ENCODE results near the gene TMEM97. TPM values are rescaled to one million over a fixed set of nuclear protein-coding genes. Genes with fewer than 3 reads are reported as not detected.
A peak's percentile ranks its signal among the peaks of the same experiment; 100 is the strongest.

Gene TMEM97
- total RNA-seq (ENCODE audit: low replicate concordance): 126 and 136 TPM in 2 replicates

- TF ChIP-seq EZH2phosphoT487 (IDR thresholded peaks at IDR 0.05) (no peak), EZH2 (IDR thresholded peaks at IDR 0.05) (peak; percentile 24)
- no peaks in the 10 kb centered on the region for H3K36me3 ChIP-seq
- H3K27ac Mint-ChIP-seq: peak within 1 kb of the TSS; percentile 51
Measured at GRCh38 chr17:28318759-28319597, at the start of gene TMEM97. Gene TMEM97 (plus strand): TSS chr17:28319200. CDS start chr17:28319240, 40 bp downstream.

GRCh38 chr17:28270055-28270454 is 48.9 kb upstream of the TMEM97 start:
- Histone ChIP-seq H2AFZ (replicated peaks) (no peak overlapping the region), H4K20me1 (ENCODE audit: low read depth) (no peaks in the 10 kb centered on the region), H3K4me2 (no peak overlapping the region), H3K36me3 (no peaks in the 10 kb centered on the region), H3K9ac (no peak overlapping the region), H3K79me2 (ENCODE audit: low read depth) (no peaks in the 10 kb centered on the region), H3K27me3 (no peaks in the 10 kb centered on the region), H3K27ac (no peak overlapping the region), H3F3A (ENCODE audit: low read depth) (no peaks in the 10 kb centered on the region), H3K9me3 (ENCODE audit: low read depth) (no peaks in the 10 kb centered on the region), H3K4me3 (no peak overlapping the region), H3K4me1 (no peaks in the 10 kb centered on the region)
- Mint-ChIP-seq H3K4me3 (no peak overlapping the region), H3K4me1 (peaks cover 16% of the 10 kb centered on the region), H3K36me3 (peaks cover 2% of the 10 kb centered on the region), H3K27me3 (ENCODE audit: insufficient read depth, low read depth) (peaks cover 7% of the 10 kb centered on the region), H3K9me3 (peaks cover 41% of the 10 kb centered on the region), H3K27ac (no peak overlapping the region)
- DNase-seq (ENCODE audit: low spot score): no peak
- TF ChIP-seq EZH2phosphoT487 (IDR thresholded peaks at IDR 0.05): no peak
- TF ChIP-seq EZH2 (IDR thresholded peaks at IDR 0.05): no peak
- no peak for TF ChIP-seq CTCF (IDR thresholded peaks at IDR 0.05)

More at GRCh38 chr17:28318759-28319597, at the start of gene TMEM97:
- Histone ChIP-seq H3K4me2 (peak within 1 kb of the TSS; percentile 85), H4K20me1 (ENCODE audit: low read depth) (peaks cover 40% of the 10 kb centered on the region), H3K27ac (peak within 1 kb of the TSS; percentile 73), H2AFZ (replicated peaks) (peak within 1 kb of the TSS; percentile 62), H3K9me3 (ENCODE audit: low read depth) (no peaks in the 10 kb centered on the region), H3K79me2 (ENCODE audit: low read depth) (peaks cover 52% of the 10 kb centered on the region), H3K27me3 (no peaks in the 10 kb centered on the region), H3K4me1 (peaks cover 27% of the 10 kb centered on the region), H3K9ac (peak within 1 kb of the TSS; percentile 76), H3F3A (ENCODE audit: low read depth) (peaks cover 4% of the 10 kb centered on the region), H3K4me3 (peak within 1 kb of the TSS; percentile 80)
- no peaks in the 10 kb centered on the region for H3K27me3 Mint-ChIP-seq (ENCODE audit: insufficient read depth, low read depth)
- peak within 1 kb of the TSS; percentile 97 for H3K4me3 Mint-ChIP-seq
- peaks cover 11% of the 10 kb centered on the region for H3K36me3 Mint-ChIP-seq
- H3K4me1 Mint-ChIP-seq: peaks cover 46% of the 10 kb centered on the region
- DNase-seq (ENCODE audit: low spot score): peak; percentile 97
- H3K9me3 Mint-ChIP-seq: no peaks in the 10 kb centered on the region

GRCh38 chr17:28270926-28271325 is 48.1 kb upstream of the TMEM97 start:
- H4K20me1 ChIP-seq (ENCODE audit: low read depth): no peaks in the 10 kb centered on the region
- no peak overlapping the region for H2AFZ ChIP-seq (replicated peaks)
- no peaks in the 10 kb centered on the region for H3K27me3 ChIP-seq
- TF ChIP-seq CTCF (IDR thresholded peaks at IDR 0.05) (no peak), EZH2 (IDR thresholded peaks at IDR 0.05) (no peak), EZH2phosphoT487 (IDR thresholded peaks at IDR 0.05) (no peak)
- no peak for DNase-seq (ENCODE audit: low spot score)
- H3K4me2 ChIP-seq: no peak overlapping the region
- no peak overlapping the region for H3K27ac ChIP-seq
- Mint-ChIP-seq H3K4me3 (no peak overlapping the region), H3K27ac (no peak overlapping the region), H3K4me1 (peaks cover 23% of the 10 kb centered on the region), H3K27me3 (ENCODE audit: insufficient read depth, low read depth) (peaks cover 7% of the 10 kb centered on the region), H3K36me3 (no peaks in the 10 kb centered on the region), H3K9me3 (peaks cover 37% of the 10 kb centered on the region)
- no peak overlapping the region for H3K4me3 ChIP-seq
- no peaks in the 10 kb centered on the region for H3K36me3 ChIP-seq
- H3K79me2 ChIP-seq (ENCODE audit: low read depth): no peaks in the 10 kb centered on the region
- H3K9me3 ChIP-seq (ENCODE audit: low read depth): no peaks in the 10 kb centered on the region
- H3K4me1 ChIP-seq: no peaks in the 10 kb centered on the region
- H3F3A ChIP-seq (ENCODE audit: low read depth): no peaks in the 10 kb centered on the region
- H3K9ac ChIP-seq: no peak overlapping the region

- H3K79me2 ChIP-seq (ENCODE audit: low read depth): no peaks in the 10 kb centered on the region
- TF ChIP-seq CTCF (IDR thresholded peaks at IDR 0.05) (no peak), EZH2phosphoT487 (IDR thresholded peaks at IDR 0.05) (no peak), EZH2 (IDR thresholded peaks at IDR 0.05) (no peak)
- no peak for DNase-seq (ENCODE audit: low spot score)
- peaks cover 5% of the 10 kb centered on the region for H3K27me3 Mint-ChIP-seq (ENCODE audit: insufficient read depth, low read depth)
- H3K36me3 ChIP-seq: no peaks in the 10 kb centered on the region
- no peak overlapping the region for H3K4me3 Mint-ChIP-seq
- no peaks in the 10 kb centered on the region for H3K36me3 Mint-ChIP-seq
- H3K27ac Mint-ChIP-seq: no peak overlapping the region
- H3K4me2 ChIP-seq: no peak overlapping the region
- H3K27ac ChIP-seq: no peak overlapping the region
- H3K9me3 ChIP-seq (ENCODE audit: low read depth): no peaks in the 10 kb centered on the region
- H3K9ac ChIP-seq: no peak overlapping the region
- no peak overlapping the region for H3K4me3 ChIP-seq
- no peaks in the 10 kb centered on the region for H3F3A ChIP-seq (ENCODE audit: low read depth)
- H3K4me1 ChIP-seq: no peaks in the 10 kb centered on the region
- no peak overlapping the region for H2AFZ ChIP-seq (replicated peaks)
- H4K20me1 ChIP-seq (ENCODE audit: low read depth): no peaks in the 10 kb centered on the region
- peaks cover 28% of the 10 kb centered on the region for H3K4me1 Mint-ChIP-seq
- H3K27me3 ChIP-seq: no peaks in the 10 kb centered on the region
- peaks cover 34% of the 10 kb centered on the region for H3K9me3 Mint-ChIP-seq
Measured at GRCh38 chr17:28271431-28271830, 47.6 kb upstream of the TMEM97 start.
